RWPE1 (cell line): ENCODE data around the gene ARHGEF37.

Experiments
- CTCF ChIA-PET: fragments of 350-600 bp; sonication (Branson Sonifier 250); formaldehyde crosslinking; extraction: SDS; loops from one replicate; lab custom pipeline; 2021; lab: Yijun Ruan, JAX
- POLR2A ChIA-PET: fragments of 400-600 bp; formaldehyde crosslinking; extraction: SDS; loops from one replicate; lab custom pipeline; 2020; ENCODE audit warnings: antibody characterized with exemption; ENCODE audit not compliant: low non-redundant PET; lab: Yijun Ruan, JAX
- DNase-seq: peaks from one replicate; pipeline ENCODE4 v3.0.0; 2012; ENCODE audit warnings: low spot score
- H3K27ac ChIP-seq: fragments of 450-650 bp; 2 replicates; pipeline ENCODE4 v1.5.1; 2017
- TF ChIP-seq, protein P1 (sequence below): fragments of 450-650 bp; conservative IDR thresholded peaks from 2 replicates; pipeline ENCODE4 v1.5.1; 2017; ENCODE audit warnings: low read depth, mild to moderate bottlenecking

The ARHGEF37 gene

DNA sequence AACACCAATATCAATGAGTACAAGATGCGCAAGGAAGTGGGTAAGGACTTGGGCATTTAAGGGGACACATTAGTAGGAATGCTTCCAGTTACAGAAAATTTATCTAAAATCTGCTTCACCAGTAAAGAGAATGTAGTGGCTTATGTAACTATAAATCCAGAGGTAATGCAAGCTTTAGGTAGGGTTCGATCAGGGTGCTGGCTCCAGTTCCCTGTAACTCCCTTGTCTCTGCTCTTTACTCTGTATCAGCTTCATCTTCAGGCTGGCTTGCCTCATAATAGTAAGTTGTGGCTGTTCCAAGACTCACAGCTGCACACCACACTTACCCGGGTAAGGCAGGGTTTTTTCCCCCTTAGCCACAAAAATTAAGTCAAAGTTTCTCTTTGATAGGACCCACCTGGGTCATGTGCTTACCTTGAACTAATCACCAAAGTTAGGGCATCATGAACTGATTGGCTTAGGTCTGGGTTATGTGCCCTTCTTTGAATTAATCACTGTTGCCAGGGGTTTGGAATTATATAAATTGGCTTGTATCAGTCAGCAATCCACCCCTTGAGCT lies 35.5 kb downstream of the ARHGEF37 start:
- TF ChIP-seq, protein P1, sequence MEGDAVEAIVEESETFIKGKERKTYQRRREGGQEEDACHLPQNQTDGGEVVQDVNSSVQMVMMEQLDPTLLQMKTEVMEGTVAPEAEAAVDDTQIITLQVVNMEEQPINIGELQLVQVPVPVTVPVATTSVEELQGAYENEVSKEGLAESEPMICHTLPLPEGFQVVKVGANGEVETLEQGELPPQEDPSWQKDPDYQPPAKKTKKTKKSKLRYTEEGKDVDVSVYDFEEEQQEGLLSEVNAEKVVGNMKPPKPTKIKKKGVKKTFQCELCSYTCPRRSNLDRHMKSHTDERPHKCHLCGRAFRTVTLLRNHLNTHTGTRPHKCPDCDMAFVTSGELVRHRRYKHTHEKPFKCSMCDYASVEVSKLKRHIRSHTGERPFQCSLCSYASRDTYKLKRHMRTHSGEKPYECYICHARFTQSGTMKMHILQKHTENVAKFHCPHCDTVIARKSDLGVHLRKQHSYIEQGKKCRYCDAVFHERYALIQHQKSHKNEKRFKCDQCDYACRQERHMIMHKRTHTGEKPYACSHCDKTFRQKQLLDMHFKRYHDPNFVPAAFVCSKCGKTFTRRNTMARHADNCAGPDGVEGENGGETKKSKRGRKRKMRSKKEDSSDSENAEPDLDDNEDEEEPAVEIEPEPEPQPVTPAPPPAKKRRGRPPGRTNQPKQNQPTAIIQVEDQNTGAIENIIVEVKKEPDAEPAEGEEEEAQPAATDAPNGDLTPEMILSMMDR: no peak
- no peak for DNase-seq

DNA sequence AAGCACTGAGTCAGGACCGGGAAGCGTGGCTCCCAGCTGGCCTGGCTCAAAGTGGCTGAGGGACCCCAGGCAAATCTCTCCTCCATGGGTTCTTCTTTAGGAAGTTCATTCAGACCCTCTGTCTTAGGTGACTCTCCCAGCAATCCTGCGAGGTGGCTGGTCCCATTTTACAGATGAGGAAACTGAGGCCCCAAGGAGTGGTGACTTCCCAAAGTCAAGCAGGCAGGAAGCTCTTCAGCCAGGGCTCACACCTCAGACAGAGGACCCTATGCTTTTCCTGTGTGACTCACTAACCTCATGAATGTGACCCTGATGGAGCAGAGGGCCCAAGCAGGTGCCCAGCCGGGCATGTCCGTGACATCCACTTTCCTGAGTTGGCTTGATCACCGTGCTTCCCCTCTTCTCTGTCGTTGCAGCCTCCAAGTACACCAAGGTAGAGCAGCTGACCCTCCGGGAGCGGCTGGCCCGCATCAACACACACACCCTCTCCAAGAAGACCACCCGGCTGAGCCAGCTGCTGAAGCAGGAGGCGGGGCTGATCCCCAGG lies 36.5 kb downstream of the ARHGEF37 start:
- TF ChIP-seq, protein P1: no peak
- no peak for DNase-seq
- H3K27ac ChIP-seq: peak overlapping the region; percentile 80
- CTCF ChIA-PET: interaction anchor here (0.6 to 1.9 kb wide), 11 partner anchors 8 to 1606 kb away, joined by 3 to 10 read pairs (median 3); partner anchors contain the start of gene CCDC69
- POLR2A ChIA-PET: interaction anchor here (0.7 kb wide), 1 partner anchor 10 kb away, joined by 3 read pairs; no protein-coding TSS in a partner anchor

More for the DNA sequence above, 35.5 kb downstream of the ARHGEF37 start:
- CTCF ChIA-PET: interaction anchor here (0.7 to 1.4 kb wide), 2 partner anchors 52 to 67 kb away, joined by 3 read pairs; no protein-coding TSS in a partner anchor
- H3K27ac ChIP-seq: peak overlapping the region; percentile 36
- POLR2A ChIA-PET: no interaction called here

DNA sequence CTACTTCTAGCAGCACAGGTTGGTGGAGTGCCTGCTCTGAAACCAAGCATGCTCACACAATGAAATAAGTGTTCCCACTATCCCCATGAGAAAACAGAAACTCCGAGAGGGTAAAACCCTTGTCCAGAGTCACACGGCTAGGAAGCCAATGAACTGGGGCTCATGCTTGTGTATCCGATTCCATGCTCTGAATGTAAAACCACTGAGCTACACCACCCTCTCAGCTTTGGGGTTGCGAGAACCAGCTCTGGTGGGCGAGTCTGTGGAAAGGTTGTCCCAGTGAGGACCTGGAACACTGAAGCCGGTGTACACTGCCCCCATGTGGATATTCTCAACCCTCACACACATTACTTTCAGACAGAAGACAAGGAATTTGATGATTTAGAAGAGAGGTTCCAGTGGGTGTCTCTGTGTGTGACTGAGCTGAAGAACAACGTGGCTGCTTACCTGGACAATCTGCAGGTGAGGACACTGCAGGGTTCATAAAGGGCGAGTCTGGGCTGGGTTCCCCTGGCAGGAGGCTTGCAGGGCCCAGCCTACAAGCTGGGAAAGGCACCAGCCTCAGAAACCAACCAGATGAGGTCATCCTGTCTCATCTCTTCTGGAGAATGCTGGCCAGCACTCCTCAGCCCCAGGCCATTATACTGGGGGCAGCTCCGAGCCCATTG lies 37.4 kb downstream of the ARHGEF37 start:
- ChIA-PET CTCF (interaction anchor here (0.5 to 1.9 kb wide), 29 partner anchors 9 to 1605 kb away, joined by 3 to 10 read pairs (median 3); partner anchors contain the start of genes ARHGEF37 and CCDC69), POLR2A (interaction anchor here (0.6 to 1.0 kb wide), 3 partner anchors 13 to 58 kb away, joined by 3 to 6 read pairs (median 4); no protein-coding TSS in a partner anchor)
- TF ChIP-seq, protein P1: peak; percentile 85
- peak; percentile 93 for DNase-seq
- peak overlapping the region; percentile 80 for H3K27ac ChIP-seq

DNA sequence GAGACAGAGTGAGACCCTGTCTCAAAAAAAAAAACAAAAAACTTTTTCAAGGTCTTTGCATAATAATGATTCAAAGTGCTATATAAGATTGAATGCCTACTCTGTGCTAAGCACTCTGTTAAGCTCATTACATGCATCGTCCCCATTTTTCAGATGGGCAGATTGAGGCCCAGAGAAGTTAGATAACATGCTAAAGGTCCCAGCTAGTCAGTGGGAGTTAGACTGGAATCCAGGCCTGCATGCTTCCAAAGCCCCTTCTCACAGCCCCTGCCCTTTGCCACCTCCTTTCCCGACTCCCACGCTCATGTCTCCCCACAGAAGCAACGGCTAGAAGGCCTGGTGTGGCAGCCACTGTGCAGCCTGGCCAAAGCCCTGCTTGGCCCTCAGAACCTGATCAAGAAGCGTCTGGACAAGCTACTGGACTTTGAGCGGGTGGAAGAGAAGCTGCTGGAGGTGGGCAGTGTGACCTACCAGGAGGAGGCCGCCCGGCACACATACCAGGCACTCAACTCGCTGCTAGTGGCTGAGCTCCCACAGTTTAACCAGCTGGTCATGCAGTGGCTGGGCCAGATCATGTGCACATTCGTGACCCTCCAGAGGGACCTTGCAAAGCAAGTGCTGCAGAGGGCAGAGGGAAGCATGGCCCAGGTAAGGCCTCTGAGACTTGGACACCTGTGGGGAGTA lies 40.3 kb downstream of the ARHGEF37 start:
- DNase-seq: no peak
- POLR2A ChIA-PET: no interaction called here
- peak overlapping the region; percentile 6 for H3K27ac ChIP-seq
- CTCF ChIA-PET: interaction anchor here (0.6 to 1.1 kb wide), 6 partner anchors 53 to 371 kb away, joined by 3 to 4 read pairs (median 4); no protein-coding TSS in a partner anchor
- TF ChIP-seq, protein P1: no peak

DNA sequence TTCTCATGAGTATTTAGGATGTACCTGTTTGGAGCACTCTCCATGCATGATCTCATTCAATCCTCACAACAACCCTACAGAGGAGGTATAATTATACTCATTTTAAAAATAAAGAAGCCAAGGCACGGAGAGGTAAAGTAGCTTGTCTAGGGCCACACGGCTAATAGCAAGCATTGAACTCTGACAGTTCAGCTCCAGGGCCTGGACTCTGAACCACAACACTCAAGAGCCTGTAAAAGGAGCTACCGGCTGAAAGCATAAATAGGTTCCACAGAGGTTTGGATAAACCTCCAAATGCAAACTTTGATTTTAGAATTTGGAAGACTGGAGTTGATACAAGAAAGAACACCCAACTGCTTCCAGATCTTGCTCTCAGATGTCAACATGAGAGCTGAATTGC lies 41.2 kb downstream of the ARHGEF37 start:
- no peak for DNase-seq
- TF ChIP-seq, protein P1: no peak
- ChIA-PET POLR2A (no interaction called here), CTCF (interaction anchor here (0.6 to 0.8 kb wide), 2 partner anchors 182 to 372 kb away, joined by 3 to 4 read pairs; no protein-coding TSS in a partner anchor)
- H3K27ac ChIP-seq: no peak overlapping the region
